ENCODE measurements around the gene E2F3.

E2F3 gene

DNA sequence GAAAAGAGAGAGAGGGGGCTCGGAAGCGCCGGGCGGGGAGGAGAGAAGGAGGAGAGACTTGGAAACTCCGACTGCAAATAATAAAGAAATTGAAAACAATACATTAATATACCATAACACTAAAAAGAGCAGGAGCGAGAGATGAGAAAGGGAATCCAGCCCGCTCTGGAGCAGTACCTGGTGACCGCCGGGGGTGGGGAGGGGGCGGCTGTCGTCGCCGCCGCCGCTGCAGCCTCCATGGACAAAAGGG, 338 bp downstream of the E2F3 start (continued):
- no peak for TF ChIP-seq TSHZ1 (tag by site-specific recombination; IDR thresholded peaks at IDR 0.05; ENCODE audit: borderline replicate concordance)
- TF ChIP-seq, protein P1, sequence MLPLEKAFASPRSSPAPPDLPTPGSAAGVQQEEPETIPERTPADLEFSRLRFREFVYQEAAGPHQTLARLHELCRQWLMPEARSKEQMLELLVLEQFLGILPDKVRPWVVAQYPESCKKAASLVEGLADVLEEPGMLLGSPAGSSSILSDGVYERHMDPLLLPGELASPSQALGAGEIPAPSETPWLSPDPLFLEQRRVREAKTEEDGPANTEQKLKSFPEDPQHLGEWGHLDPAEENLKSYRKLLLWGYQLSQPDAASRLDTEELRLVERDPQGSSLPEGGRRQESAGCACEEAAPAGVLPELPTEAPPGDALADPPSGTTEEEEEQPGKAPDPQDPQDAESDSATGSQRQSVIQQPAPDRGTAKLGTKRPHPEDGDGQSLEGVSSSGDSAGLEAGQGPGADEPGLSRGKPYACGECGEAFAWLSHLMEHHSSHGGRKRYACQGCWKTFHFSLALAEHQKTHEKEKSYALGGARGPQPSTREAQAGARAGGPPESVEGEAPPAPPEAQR (tag by site-specific recombination; IDR thresholded peaks at IDR 0.05), result 0 out of 2 replicates have a peak, but pooled peaks have one; percentile 48
- TF ChIP-seq, protein P2, sequence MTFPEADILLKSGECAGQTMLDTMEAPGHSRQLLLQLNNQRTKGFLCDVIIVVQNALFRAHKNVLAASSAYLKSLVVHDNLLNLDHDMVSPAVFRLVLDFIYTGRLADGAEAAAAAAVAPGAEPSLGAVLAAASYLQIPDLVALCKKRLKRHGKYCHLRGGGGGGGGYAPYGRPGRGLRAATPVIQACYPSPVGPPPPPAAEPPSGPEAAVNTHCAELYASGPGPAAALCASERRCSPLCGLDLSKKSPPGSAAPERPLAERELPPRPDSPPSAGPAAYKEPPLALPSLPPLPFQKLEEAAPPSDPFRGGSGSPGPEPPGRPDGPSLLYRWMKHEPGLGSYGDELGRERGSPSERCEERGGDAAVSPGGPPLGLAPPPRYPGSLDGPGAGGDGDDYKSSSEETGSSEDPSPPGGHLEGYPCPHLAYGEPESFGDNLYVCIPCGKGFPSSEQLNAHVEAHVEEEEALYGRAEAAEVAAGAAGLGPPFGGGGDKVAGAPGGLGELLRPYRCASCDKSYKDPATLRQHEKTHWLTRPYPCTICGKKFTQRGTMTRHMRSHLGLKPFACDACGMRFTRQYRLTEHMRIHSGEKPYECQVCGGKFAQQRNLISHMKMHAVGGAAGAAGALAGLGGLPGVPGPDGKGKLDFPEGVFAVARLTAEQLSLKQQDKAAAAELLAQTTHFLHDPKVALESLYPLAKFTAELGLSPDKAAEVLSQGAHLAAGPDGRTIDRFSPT (tag by site-specific recombination; IDR thresholded peaks at IDR 0.05), result 0 out of 2 replicates have a peak, but pooled peaks have one; percentile 18
- TF ChIP-seq, protein P3, sequence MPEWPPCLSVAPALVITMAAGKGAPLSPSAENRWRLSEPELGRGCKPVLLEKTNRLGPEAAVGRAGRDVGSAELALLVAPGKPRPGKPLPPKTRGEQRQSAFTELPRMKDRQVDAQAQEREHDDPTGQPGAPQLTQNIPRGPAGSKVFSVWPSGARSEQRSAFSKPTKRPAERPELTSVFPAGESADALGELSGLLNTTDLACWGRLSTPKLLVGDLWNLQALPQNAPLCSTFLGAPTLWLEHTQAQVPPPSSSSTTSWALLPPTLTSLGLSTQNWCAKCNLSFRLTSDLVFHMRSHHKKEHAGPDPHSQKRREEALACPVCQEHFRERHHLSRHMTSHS (tag by site-specific recombination; IDR thresholded peaks at IDR 0.05), result no peak
- TF ChIP-seq ZNF639 (tag by site-specific recombination; IDR thresholded peaks at IDR 0.05), result 0 out of 2 replicates have a peak, but pooled peaks have one; percentile 15
- no peak; the same call in 1 of the 2 replicates for TF ChIP-seq ZBTB7A (tag by site-specific recombination; IDR thresholded peaks at IDR 0.05; ENCODE audit: low read depth)

- POLR2A ChIA-PET, result interaction anchor here (0.6 to 1.4 kb wide), 9 partner anchors 25 to 1191 kb away, joined by 3 to 6 read pairs (median 4); partner anchors contain the start of genes CDKAL1, MBOAT1 and SOX4
- no peaks in the 10 kb centered on the region for H3K4me1 ChIP-seq (ENCODE audit: control insufficient read depth, insufficient read depth, low read length)
- peak overlapping the region; percentile 100 for H3K27ac ChIP-seq (ENCODE audit: extremely low read depth, low read depth, low read length)
- no peak; the same call in 1 of the 2 replicates for TF ChIP-seq WT1 (tag by site-specific recombination; IDR thresholded peaks at IDR 0.05)
- TF ChIP-seq, protein P4, sequence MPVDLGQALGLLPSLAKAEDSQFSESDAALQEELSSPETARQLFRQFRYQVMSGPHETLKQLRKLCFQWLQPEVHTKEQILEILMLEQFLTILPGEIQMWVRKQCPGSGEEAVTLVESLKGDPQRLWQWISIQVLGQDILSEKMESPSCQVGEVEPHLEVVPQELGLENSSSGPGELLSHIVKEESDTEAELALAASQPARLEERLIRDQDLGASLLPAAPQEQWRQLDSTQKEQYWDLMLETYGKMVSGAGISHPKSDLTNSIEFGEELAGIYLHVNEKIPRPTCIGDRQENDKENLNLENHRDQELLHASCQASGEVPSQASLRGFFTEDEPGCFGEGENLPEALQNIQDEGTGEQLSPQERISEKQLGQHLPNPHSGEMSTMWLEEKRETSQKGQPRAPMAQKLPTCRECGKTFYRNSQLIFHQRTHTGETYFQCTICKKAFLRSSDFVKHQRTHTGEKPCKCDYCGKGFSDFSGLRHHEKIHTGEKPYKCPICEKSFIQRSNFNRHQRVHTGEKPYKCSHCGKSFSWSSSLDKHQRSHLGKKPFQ (tag by site-specific recombination; IDR thresholded peaks at IDR 0.05), result no peak
- TF ChIP-seq ZNF140 (tag by site-specific recombination; IDR thresholded peaks at IDR 0.05), result no peak
- no peak for TF ChIP-seq ZFP3 (tag by site-specific recombination; IDR thresholded peaks at IDR 0.05; ENCODE audit: low read depth)
- TF ChIP-seq ZNF184 (tag by site-specific recombination; IDR thresholded peaks at IDR 0.05), result no peak
- TF ChIP-seq BCL6B (tag by site-specific recombination; IDR thresholded peaks at IDR 0.05), result no peak
- TF ChIP-seq ZNF155 (tag by site-specific recombination; IDR thresholded peaks at IDR 0.05), result no peak
- TF ChIP-seq MZF1 (tag by site-specific recombination; IDR thresholded peaks at IDR 0.05; ENCODE audit: borderline replicate concordance), result no peak
- no peak for TF ChIP-seq ZNF585B (tag by site-specific recombination; IDR thresholded peaks at IDR 0.05)
- TF ChIP-seq PBX3 (CRISPR knock-in tag; IDR thresholded peaks at IDR 0.05), result peak; percentile 61; the same call in 1 of the 2 replicates
- TF ChIP-seq ZNF76 (tag by site-specific recombination; IDR thresholded peaks at IDR 0.05; ENCODE audit: borderline replicate concordance, low read depth), result no peak
- no peak for TF ChIP-seq ZNF335 (tag by site-specific recombination; conservative IDR thresholded peaks at IDR 0.05)
These were observed 827 bp downstream of the E2F3 start for GRCh38 chr6:20402342-20403069.

More at GRCh38 chr6:20402342-20403069, 827 bp downstream of the E2F3 start:
- H3K36me3 ChIP-seq (ENCODE audit: control insufficient read depth in 2 of 2, insufficient read depth in 1 of 2, low read length in 2 of 2), result peaks cover 7 to 21% of the 10 kb centered on the region in 2 experiments; a peak in 2 of 3 replicates
- peak overlapping the region; percentile 94 for H3K4me3 ChIP-seq (ENCODE audit: low read depth, low read length)
- CTCF ChIA-PET, result interaction anchor here (0.6 kb wide), 1 partner anchor 18 kb away, joined by 3 read pairs; no protein-coding TSS in a partner anchor
- H3K9me3 ChIP-seq (ENCODE audit: control insufficient read depth, insufficient read depth, low read depth, low read length), result no peaks in the 10 kb centered on the region
